ENCODE results near the gene SSPN.
"Not testable (repeated sequence)": the region's sequence is repeated elsewhere in the genome, so short reads cannot be mapped to it uniquely, and the experiment has no call there.

Gene SSPN

GRCh38 chr12:26226629-26227360 lies 31.4 kb downstream of the SSPN start:
- peak; percentile 44 for DNase-seq (ENCODE audit: low spot score)
- FAIRE-seq = no peak

DNA sequence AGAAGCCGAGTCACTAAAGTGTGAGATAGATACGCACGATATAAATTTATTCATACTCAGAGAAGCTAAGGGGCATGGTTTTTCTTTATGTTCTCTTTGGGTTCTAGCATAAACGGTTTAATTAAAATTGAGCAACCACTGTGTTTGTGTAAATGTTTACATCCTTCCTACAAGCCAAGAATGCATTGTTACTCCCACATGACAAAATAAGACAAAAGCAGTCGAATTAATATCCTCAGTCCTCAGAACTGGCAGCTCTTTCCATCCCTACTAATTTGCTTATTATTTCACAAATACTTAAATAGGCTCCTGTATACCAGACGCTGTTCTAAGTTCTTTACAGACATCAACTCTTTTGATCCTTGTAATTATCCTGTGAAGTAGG lies 32.0 kb downstream of the SSPN start:
- FAIRE-seq = no peak
- no peak for DNase-seq (ENCODE audit: low spot score)

DNA sequence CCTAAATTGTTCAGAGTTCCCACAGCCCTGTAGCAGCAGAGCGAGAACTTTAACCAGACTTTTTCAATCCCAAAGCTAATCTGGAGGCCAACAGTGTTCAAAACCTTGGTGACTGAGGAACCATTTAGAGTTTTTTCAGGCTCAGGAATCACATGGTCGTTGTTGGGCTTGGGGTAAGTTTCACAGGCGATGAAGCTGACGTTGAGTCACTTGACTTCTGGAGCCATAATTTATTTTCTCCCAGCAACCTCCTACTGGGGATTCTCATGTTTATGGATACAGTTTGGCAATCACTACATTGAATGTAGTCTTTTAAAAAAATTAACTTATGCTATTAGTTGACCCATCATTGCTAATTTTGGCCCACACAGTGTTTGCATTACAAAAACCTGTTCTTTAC lies 34.5 kb downstream of the SSPN start:
- FAIRE-seq (no peak), DNase-seq (ENCODE audit: low spot score) (no peak)

- no peak for DNase-seq (ENCODE audit: low spot score)
- no peak for FAIRE-seq
These were observed 36.1 kb downstream of the SSPN start for GRCh38 chr12:26231470-26231869.

- DNase-seq (ENCODE audit: low spot score) = no peak
- no peak for FAIRE-seq
These were observed 36.5 kb downstream of the SSPN start for GRCh38 chr12:26231921-26232320.

DNA sequence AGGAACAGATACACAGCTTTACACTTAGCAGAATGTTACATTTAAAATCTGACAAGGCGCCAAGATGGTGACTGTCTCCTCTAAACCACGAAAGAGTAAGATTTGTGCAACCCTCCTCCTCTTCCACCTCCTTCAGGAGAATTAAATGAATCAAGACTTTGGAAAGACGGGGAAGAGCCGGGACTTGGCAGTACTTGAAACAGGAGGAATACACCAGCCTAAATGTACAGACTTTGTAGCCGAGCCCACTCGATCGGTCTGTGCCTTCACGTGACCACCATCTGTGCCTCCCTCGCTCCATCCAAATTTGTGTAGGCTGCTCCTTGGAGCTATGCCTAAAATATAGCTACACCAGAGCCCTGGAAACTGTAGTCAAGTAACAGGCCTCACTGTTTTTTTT lies 38.3 kb downstream of the SSPN start:
- DNase-seq (ENCODE audit: low spot score) (no peak), FAIRE-seq (no peak)

DNA sequence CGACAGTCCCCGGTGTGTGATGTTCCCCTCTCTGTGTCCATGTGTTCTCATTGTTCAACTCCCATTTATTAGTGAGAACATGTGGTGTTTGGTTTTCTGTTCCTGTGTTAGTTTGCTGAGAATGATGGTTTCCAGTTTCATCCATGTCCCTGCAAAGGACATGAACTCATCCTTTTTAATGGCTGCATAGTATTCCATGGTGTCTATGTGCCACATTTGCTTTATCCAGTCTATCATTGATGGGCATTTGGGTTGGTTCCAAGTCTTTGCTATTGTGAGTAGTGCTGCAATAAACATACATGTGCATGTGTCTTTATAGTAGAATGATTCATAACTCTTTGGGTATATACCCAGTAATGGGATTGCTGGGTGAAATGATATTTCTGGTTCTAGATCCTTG lies 40.1 kb downstream of the SSPN start:
- not testable (repeated sequence) for FAIRE-seq; DNase-seq (ENCODE audit: low spot score)

DNA sequence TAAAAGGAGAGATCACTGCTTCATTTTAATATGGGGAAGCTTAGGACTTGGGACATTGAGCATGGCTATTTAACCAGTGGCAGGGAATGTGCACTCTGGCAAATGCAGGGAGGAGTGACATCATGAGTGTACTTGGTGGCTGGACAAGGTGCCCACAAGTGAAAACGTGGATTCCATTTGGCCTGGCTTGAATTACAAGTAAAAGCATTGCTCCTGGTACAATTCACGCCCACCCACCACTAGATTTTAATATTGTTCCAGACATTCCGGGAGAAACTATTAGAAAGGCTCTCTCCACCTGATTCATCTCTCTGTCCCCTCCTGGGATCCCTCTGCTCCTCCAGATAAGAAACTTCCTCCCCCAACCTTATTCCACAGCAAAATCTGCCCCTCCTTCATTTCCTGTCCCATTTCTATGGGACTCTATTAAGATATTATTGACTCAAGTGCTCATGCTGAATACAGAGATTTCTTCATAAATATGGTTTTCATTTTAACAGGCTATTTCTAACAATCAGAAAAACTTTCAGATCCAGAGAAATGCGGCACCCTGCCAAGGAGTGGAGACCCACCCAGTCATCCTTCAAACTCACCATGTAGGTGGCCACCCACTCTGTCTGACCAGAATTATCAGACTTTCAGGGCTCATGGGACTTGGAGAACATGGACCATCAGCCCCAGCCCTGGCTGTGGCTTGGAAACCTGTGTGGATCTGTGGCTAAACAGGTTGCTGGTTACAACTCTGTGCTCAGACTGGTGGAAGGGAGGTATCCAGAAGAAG lies 43.2 kb downstream of the SSPN start:
- peak; percentile 43 for DNase-seq (ENCODE audit: low spot score)
- no peak for FAIRE-seq

GRCh38 chr12:26239122-26239851 lies 43.9 kb downstream of the SSPN start:
- FAIRE-seq (peak; percentile 91), DNase-seq (ENCODE audit: low spot score) (peak; percentile 93)

DNA sequence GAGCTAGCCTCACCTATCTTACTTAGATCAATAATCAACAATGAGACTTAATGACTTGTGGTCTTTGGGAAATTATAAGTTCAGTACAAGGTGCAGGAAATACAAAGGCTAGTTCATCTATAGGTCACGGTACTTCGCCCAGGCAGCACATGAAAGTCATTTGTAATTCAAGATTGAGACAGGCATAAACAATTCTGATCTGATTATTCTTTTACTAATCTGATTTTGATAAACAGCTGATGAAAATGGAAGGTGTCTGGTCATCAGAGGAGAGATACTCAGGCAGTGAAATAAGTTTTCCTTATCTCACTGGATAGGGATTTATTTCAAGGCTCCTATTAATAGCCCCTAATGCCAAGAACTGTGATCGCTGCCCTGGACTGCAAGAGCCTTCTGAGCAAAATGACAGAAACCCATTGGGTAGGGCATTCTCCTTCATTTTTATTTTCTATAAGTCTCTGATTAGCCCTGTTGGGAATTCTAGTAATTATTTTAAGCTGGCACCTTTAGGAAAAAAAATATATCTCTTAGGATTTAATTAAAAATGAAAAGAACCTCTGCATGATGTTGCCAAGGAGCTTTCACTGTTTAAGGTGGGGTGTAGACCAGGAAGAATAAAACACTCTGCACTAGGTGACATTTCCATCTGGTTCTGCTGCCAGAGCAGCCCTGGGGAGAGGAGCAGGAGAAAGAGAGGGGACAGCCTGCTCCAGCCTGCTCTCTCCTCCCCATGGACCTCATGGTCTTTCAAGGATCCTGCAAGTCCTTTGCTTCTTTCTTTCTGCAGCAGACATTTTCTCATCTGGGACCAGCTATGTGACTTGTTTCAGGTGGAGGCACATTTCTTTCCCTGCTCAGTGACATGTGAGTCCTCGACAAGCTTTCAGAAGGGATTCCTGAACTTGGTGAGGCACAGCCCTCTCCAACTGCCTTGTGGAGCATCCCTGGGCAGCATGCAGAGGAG lies 44.8 kb downstream of the SSPN start:
- DNase-seq (ENCODE audit: low spot score) (peak; percentile 27), FAIRE-seq (peak; percentile 61)

DNA sequence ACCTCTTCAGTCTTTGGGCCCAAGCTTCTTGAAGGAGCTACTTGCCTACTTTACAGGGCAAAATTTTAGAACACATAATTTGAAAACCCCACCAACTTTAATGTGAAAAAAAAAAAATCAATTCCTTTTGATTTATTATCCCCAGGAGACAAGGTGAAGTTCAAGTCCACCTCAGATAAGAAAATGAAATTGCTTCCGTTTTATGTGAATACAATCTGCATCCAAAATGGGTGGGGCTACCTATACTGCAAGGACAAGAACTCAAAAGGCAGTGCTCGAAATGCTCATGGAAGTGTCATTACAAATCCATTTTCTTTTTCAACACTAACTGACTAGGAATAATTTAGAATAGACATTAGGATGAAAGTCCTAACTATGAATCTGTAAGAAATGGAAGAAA lies 45.7 kb downstream of the SSPN start:
- FAIRE-seq = no peak
- no peak for DNase-seq (ENCODE audit: low spot score)

DNA sequence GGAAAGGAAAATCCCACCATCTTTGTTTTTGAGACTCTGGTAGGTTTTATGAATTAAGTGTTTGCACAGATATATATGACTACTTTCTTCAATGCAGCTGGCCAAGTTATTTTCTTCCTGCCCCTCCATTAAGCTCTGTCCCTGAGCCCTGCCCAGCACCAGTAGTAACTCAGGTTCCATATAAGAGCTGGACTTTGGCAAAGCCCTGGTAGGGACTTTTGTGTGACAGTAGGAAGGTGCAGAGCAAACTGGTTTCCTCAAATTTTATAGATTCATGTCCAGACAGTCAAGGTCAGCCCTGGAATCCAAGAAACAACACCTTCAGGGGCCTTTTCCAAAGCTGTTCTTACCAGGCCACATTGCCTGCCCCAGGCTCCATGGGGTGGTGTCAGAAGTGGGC lies 47.3 kb downstream of the SSPN start:
- DNase-seq (ENCODE audit: low spot score) = no peak

DNA sequence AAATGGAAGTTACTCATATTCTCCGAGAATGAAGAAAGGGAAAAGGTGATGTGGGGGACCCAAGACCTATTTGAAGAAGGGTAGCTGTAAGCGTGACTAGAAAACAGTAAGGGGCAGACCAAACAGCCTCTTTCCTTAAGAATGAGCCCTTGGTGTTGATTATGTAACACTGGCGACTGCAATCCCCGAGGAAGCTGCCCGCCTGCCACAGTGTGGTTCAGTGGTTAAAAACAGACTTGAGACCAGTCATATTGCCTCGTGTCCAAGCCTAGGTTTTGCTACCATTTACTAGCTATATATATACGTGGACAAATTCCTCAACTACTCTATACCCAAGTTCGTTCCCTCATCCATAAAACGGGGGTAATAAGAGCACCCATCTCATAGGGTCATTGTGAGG lies 49.1 kb downstream of the SSPN start:
- FAIRE-seq (peak; percentile 17), DNase-seq (ENCODE audit: low spot score) (no peak)

More for the DNA sequence above, 47.3 kb downstream of the SSPN start:
- FAIRE-seq = no peak

DNA sequence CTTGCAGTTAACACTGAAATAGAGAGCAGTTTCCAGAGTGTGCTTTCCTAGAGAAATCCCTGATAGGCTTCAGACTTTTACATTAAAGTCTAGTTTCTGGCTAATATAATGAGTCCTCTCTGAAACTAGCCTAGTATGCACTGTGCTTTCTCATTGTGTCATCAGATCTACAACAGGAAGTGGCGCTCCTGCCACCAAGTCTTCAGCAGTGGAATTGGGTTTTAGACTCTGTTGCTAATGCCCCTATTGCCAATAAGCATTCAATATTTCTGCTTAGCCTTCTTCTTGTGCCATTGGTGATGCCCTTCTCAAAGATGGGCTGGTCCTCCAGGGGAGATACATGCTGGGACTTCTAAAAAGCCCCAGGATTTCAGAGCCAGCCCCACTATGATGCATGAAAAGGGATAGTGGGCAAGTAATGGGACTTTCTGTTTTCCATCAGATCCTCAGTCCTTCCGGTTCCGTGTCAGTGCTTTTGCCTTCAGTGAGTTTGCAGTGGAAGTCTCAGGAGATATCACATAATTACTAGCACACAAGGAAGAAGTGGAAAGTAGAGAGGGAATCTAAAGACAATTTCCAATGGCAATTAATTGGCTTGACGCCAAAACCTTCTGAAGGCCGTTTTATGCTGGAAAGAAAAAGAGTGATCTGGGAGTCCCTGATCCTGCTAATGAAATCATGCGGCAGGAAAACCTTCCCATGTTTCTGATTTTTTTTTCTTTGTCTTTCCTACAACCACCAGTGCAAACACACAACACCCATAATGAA lies 50.0 kb downstream of the SSPN start:
- DNase-seq (ENCODE audit: low spot score) = no peak
- no peak for FAIRE-seq

DNA sequence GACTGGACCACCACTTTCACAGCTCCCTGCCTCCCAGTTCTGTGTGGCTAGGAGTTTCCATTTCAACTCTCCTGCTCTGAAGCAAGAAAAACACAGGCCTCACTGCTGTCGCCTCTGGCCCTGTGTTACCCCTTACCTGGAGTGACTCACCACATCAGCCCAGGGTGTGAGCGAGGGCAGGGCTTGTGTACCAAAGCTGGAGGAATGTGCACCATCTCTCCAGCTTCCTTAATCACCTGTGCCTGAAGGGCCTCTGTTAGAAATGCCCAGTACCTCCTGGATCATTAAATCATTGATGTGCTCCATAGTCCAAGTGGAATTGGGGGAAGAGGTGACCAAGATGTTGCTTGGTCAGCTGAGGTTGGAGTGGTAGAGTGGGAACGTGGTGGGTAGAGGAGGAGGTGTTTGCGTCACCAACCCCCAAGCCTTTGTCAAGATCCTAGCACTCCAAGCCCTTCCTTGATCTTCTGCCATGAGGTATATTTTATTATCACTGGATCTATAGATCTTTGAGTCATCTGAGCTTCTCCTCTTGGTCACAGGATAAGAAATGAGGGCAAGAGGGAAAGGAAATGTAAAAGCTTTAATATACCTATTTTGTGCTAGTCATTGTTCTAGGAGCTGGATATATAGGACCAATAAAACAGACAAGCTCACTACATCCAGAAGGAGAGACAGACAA lies 51.3 kb downstream of the SSPN start:
- FAIRE-seq (no peak), DNase-seq (ENCODE audit: low spot score) (peak; percentile 29)

GRCh38 chr12:26247873-26248272 lies 52.5 kb downstream of the SSPN start:
- FAIRE-seq (no peak), DNase-seq (ENCODE audit: low spot score) (no peak)

DNA sequence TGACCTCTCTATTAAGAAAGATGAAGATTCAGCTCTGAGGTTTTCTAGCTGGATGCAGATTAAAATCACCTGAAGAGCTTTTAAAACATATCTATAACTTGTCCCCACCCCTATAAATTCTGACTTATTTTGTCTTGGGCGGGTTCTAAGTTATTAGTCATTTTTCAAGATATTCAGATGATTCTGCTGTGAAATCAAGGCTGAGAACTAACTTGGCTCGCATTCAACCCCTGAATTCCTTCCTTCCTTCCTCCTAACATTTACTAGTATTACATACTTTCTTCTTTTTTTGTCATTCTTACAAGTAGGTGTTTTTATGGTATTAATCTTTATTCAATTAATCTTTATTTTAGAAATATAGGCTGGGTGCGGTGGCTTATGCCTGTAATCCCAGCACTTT lies 55.4 kb downstream of the SSPN start:
- FAIRE-seq (no peak), DNase-seq (ENCODE audit: low spot score) (no peak)

DNA sequence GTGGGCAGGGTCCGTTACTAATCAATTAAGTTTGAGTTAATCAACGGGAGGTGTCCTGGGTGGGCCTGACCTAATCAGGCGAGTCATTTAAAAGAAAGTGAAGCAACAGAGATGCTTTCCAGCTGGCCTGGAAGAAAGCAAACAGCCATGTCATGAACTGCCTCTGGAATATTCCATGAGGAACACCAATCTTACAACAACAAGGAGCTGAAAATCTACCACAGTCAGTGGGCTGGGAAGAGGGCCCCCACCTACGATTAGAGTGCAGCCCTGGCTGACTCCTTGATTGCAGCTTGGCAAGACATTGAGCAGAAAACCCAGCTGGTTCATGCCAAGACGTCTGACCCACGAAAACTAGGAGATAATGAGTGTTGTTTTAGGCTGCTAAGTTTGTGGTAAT lies 56.2 kb downstream of the SSPN start:
- DNase-seq (ENCODE audit: low spot score) (no peak), FAIRE-seq (no peak)

DNA sequence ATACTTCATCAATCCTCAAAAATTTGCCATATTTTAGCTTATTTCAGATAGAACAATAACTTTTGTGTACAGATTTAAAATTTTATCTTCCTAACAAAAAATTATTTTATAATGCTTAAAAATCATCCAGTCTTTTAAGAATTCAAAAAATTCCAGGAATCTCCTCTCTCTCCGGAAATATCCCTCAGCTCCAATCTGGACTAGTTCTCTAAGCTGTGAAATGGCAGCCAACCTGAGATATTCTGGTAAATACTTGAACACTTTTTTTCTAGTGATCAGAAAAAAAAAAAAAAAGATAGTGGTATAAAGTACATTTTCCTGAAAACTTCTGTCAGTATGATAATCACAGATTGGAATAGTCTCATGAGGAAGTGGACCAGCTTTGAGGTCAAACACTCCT lies 57.6 kb downstream of the SSPN start:
- DNase-seq (ENCODE audit: low spot score) = no peak
- no peak for FAIRE-seq

All from urothelium cell line (cell line).